ENCODE measurements around the gene ST6GALNAC4. TPM values are rescaled to one million over a fixed set of nuclear protein-coding genes. Genes with fewer than 3 reads are reported as not detected.

ST6GALNAC4 gene
- total and polyA plus RNA-seq, 9 of the 15 experiments (the other 6 are each of a cell fraction or from before 2014, with no cell fraction given): 2.6 to 43.1 (median 15.4) TPM

GRCh38 chr9:127899128-127899943 lies 17.5 kb downstream of the ST6GALNAC4 start, which contains the start of gene ST6GALNAC6 (continued):
- TF ChIP-seq AFF4 (CRISPR knock-in tag; IDR thresholded peaks at IDR 0.05) (no peak), HOMEZ (CRISPR knock-in tag; IDR thresholded peaks at IDR 0.05) (no peak), ZNF253 (CRISPR knock-in tag; conservative IDR thresholded peaks at IDR 0.05) (no peak), PCBP1 (IDR thresholded peaks at IDR 0.05; ENCODE audit: low read depth, low read length, poor library complexity, severe bottlenecking) (no peak), RB1 (IDR thresholded peaks at IDR 0.05; ENCODE audit: low read depth) (peak; percentile 92), MNT (conservative IDR thresholded peaks at IDR 0.05) (0 out of 4 replicates have a peak, but pooled peaks of 1 of the 2 experiments have one; percentile 4), ZNF76 (CRISPR knock-in tag; IDR thresholded peaks at IDR 0.05; ENCODE audit: borderline replicate concordance) (no peak), CHD2 (IDR thresholded peaks at IDR 0.05; ENCODE audit: low read depth, low read length) (no peak), SPI1 (IDR thresholded peaks at IDR 0.05; ENCODE audit: borderline replicate concordance, low read depth, low read length) (no peak), SIN3B (IDR thresholded peaks at IDR 0.05; ENCODE audit: low read depth) (no peak), CTBP1 (IDR thresholded peaks at IDR 0.05; ENCODE audit: borderline replicate concordance) (peak; percentile 37), FOXA1 (IDR thresholded peaks at IDR 0.05; ENCODE audit: borderline replicate concordance) (no peak), RFX5 (IDR thresholded peaks at IDR 0.05; ENCODE audit: low read depth, low read length) (no peak), GATAD2A (IDR thresholded peaks at IDR 0.05) (no peak), E2F5 (CRISPR knock-in tag; IDR thresholded peaks at IDR 0.05) (no peak), PBX2 (CRISPR knock-in tag; IDR thresholded peaks at IDR 0.05; ENCODE audit: low read depth) (no peak), PBX2 (tag; conservative IDR thresholded peaks at IDR 0.05; ENCODE audit: low read depth) (no peak)
